ENCODE results near the gene FNBP1. TPM values are rescaled to one million over a fixed set of nuclear protein-coding genes. Genes with fewer than 3 reads are reported as not detected.
"Not testable (repeated sequence)": the region's sequence is repeated elsewhere in the genome, so short reads cannot be mapped to it uniquely, and the experiment has no call there.

Gene FNBP1
- total RNA-seq, 1 experiment from 2014 or later: 80.7 TPM

DNA sequence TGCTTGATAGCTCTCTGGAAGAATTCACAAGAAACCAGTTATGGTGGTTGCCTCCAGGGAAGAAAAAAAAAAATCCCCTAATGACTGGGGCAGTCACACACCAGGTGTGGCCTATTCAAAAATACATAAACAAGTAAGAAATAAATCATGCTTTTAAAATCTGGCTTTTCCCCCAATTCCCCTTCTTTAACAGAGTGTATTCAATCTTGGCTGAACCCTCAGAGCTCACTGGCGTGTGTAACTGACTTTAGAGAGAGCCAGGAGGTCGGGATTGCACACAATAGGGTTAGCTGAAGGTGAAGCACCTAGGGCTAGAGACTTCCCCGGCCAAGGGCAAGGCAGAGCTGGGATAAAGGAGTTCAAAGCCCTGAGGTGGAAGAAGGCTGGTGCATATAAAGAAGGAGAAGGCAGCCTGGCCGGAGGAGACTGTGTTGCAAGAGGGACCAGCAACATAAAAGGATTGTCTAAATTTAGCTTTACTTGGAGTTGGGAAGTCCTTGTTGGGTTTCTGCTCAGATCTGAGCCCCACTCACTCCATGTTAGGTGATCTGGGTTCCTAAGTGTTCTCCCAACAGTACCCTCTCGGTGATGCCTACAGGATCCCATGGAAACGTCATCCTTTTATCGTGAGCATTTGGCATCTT, 19.7 kb downstream of the FNBP1 start:
- DNase-seq: peak; percentile 49 to 94
- peak overlapping the region; percentile 89 for H3K27ac ChIP-seq
- ChIA-PET CTCF (interaction anchor here (0.6 to 0.7 kb wide), 2 partner anchors 39 to 307 kb away, joined by 4 read pairs; no protein-coding TSS in a partner anchor), POLR2A (ENCODE audit: unreplicated experiment) (interaction anchor here (0.5 to 0.7 kb wide), 5 partner anchors 25 to 1471 kb away, joined by 3 to 8 read pairs (median 5); no protein-coding TSS in a partner anchor)
- TF ChIP-seq, protein P1, sequence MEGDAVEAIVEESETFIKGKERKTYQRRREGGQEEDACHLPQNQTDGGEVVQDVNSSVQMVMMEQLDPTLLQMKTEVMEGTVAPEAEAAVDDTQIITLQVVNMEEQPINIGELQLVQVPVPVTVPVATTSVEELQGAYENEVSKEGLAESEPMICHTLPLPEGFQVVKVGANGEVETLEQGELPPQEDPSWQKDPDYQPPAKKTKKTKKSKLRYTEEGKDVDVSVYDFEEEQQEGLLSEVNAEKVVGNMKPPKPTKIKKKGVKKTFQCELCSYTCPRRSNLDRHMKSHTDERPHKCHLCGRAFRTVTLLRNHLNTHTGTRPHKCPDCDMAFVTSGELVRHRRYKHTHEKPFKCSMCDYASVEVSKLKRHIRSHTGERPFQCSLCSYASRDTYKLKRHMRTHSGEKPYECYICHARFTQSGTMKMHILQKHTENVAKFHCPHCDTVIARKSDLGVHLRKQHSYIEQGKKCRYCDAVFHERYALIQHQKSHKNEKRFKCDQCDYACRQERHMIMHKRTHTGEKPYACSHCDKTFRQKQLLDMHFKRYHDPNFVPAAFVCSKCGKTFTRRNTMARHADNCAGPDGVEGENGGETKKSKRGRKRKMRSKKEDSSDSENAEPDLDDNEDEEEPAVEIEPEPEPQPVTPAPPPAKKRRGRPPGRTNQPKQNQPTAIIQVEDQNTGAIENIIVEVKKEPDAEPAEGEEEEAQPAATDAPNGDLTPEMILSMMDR (conservative IDR thresholded peaks at IDR 0.05): no peak
- TF ChIP-seq EZH2 (IDR thresholded peaks at IDR 0.05; ENCODE audit: low read depth): no peak
- H3K79me2 ChIP-seq (ENCODE audit: low read depth): peaks cover 62% of the 10 kb centered on the region
- H3K36me3 ChIP-seq (ENCODE audit: low read depth): no peaks in the 10 kb centered on the region
- no peaks in the 10 kb centered on the region for H4K20me1 ChIP-seq (ENCODE audit: insufficient read depth)
- H3F3A ChIP-seq (ENCODE audit: insufficient read depth, low read depth): peaks cover 58% of the 10 kb centered on the region
- peak overlapping the region; percentile 62 for H3K4me2 ChIP-seq
- H3K4me3 ChIP-seq: no peak overlapping the region
- H2AFZ ChIP-seq: no peak overlapping the region
- BruUV-seq (replicated peaks): no TSS peak
- H3K27me3 ChIP-seq (ENCODE audit: insufficient read depth, low read depth): no peaks in the 10 kb centered on the region
- intact Hi-C loops (cut with micrococcal nuclease; ENCODE audit: unreplicated experiment): loop anchor here (1.0 kb wide), 1 partner anchor 31 kb away; no protein-coding TSS in a partner anchor
- H3K9me2 ChIP-seq (ENCODE audit: insufficient read depth): no peaks in the 10 kb centered on the region
- H3K4me1 ChIP-seq (replicated peaks; ENCODE audit: insufficient read depth): peaks cover 72% of the 10 kb centered on the region
- H3K9me3 ChIP-seq (ENCODE audit: insufficient read depth, low read depth): no peaks in the 10 kb centered on the region

DNA sequence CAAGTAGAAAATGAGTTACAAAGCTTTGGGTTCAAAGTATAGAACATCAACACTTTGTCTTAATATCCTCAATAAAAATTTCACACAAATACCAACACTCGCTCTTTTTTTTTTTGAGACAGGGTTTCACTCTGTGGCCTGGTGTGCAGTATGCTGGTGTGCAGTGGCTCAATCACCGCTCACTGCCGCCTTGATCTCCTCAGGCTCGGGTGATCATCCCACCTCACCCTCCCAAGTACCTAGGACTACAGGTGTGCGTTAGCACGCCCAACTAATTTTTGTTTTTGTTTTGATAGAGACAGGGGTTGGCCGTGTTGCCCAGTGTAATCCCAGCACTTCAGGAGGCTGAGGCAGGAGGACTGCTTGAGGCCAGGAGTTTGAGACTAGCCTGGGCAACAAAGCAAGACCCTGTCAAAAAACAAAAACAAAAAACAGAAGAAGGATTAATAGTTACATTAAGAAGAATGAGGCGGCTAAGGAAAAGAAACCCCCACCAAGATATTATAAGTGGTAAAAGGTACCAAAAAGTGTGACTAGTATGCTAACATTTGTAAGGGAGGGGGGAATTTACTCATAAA, 20.3 kb downstream of the FNBP1 start:
- ChIA-PET POLR2A (ENCODE audit: unreplicated experiment) (interaction anchor here (0.5 to 0.7 kb wide), 5 partner anchors 25 to 1471 kb away, joined by 3 to 8 read pairs (median 5); no protein-coding TSS in a partner anchor), CTCF (interaction anchor here (0.6 kb wide), 1 partner anchor 307 kb away, joined by 4 read pairs; no protein-coding TSS in a partner anchor)
- no TSS peak for BruUV-seq (replicated peaks)
- no peaks in the 10 kb centered on the region for H4K20me1 ChIP-seq (ENCODE audit: insufficient read depth)
- TF ChIP-seq, protein P1 (conservative IDR thresholded peaks at IDR 0.05): no peak
- TF ChIP-seq EZH2 (IDR thresholded peaks at IDR 0.05; ENCODE audit: low read depth): no peak
- no peak for DNase-seq
- H3K4me2 ChIP-seq: peak overlapping the region; percentile 62
- no peaks in the 10 kb centered on the region for H3K36me3 ChIP-seq (ENCODE audit: low read depth)
- peaks cover 56% of the 10 kb centered on the region for H3K79me2 ChIP-seq (ENCODE audit: low read depth)
- peaks cover 68% of the 10 kb centered on the region for H3K4me1 ChIP-seq (replicated peaks; ENCODE audit: insufficient read depth)
- peaks cover 58% of the 10 kb centered on the region for H3F3A ChIP-seq (ENCODE audit: insufficient read depth, low read depth)
- no peak overlapping the region for H3K4me3 ChIP-seq
- H3K27me3 ChIP-seq (ENCODE audit: insufficient read depth, low read depth): no peaks in the 10 kb centered on the region
- intact Hi-C loops (cut with micrococcal nuclease; ENCODE audit: unreplicated experiment): loop anchor here (1.0 kb wide), 1 partner anchor 30 kb away; no protein-coding TSS in a partner anchor
- no peaks in the 10 kb centered on the region for H3K9me3 ChIP-seq (ENCODE audit: insufficient read depth, low read depth)
- H2AFZ ChIP-seq: no peak overlapping the region
- H3K9me2 ChIP-seq (ENCODE audit: insufficient read depth): no peaks in the 10 kb centered on the region
- H3K27ac ChIP-seq: peak overlapping the region; percentile 89

DNA sequence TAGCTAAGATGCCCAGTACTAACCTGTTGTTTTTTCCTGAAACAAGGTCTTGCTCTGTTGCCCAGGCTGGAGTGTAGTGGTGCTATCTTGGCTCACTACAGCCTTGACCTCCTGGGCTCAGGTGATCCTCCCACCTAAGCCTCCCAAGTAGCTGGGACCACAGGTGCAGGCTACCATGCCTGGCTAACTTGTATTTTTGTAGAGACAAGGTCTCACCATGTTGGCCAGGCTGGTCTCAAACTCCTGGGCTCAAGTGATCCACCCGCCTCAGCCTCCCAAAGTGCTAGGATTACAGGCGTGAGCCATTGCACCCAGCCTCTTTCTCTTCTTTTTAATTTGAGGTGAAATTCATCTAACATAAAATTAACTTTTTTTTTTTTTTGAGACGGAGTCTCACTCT, 21.1 kb downstream of the FNBP1 start:
- H3K79me2 ChIP-seq (ENCODE audit: low read depth): peaks cover 48% of the 10 kb centered on the region
- POLR2A ChIA-PET (ENCODE audit: unreplicated experiment); H4K20me1 ChIP-seq (ENCODE audit: insufficient read depth); H3K9me2 ChIP-seq (ENCODE audit: insufficient read depth); H3K9me3 ChIP-seq (ENCODE audit: insufficient read depth, low read depth); CTCF ChIA-PET; H2AFZ ChIP-seq; BruUV-seq (replicated peaks); H3K4me2 ChIP-seq; intact Hi-C loops (cut with micrococcal nuclease; ENCODE audit: unreplicated experiment); DNase-seq; H3K27me3 ChIP-seq (ENCODE audit: insufficient read depth, low read depth); H3K36me3 ChIP-seq (ENCODE audit: low read depth); H3K27ac ChIP-seq; H3K4me3 ChIP-seq: not testable (repeated sequence)
- peaks cover 60% of the 10 kb centered on the region for H3K4me1 ChIP-seq (replicated peaks; ENCODE audit: insufficient read depth)
- H3F3A ChIP-seq (ENCODE audit: insufficient read depth, low read depth): peaks cover 53% of the 10 kb centered on the region

Measured in PC-9 (cell line).